Measurements from ENCODE around the gene TMPRSS12. TPM values are rescaled to one million over a fixed set of nuclear protein-coding genes. Genes with fewer than 3 reads are reported as not detected.
"Not testable (repeated sequence)": the region's sequence is repeated elsewhere in the genome, so short reads cannot be mapped to it uniquely, and the experiment has no call there.

Gene TMPRSS12
- total and polyA plus RNA-seq, 2 experiments from 2014 or later, result not detected

GRCh38 chr12:50887191-50887590, 44.5 kb downstream of the TMPRSS12 start:
- H3K27ac ChIP-seq, result no peak overlapping the region
- no peaks in the 10 kb centered on the region for H3K27me3 ChIP-seq (replicated peaks; ENCODE audit: insufficient read depth)
- H3K79me2 ChIP-seq (ENCODE audit: insufficient read depth), result no peaks in the 10 kb centered on the region
- WGBS, 2 experiments (ENCODE audit: low coverage in 1 of 2, low lambda C conversion rate in 2 of 2, missing lambda C conversion rate in 2 of 2), result 92 to 94% methylated on average over 3 of the region's 3 CpGs
- no peak overlapping the region for H3K9ac ChIP-seq
- peaks cover 5% of the 10 kb centered on the region for H3K9me3 ChIP-seq (ENCODE audit: low read depth)
- peak overlapping the region; percentile 8; the same call in 1 of the 2 replicates for H2AFZ ChIP-seq
- no peak overlapping the region for H3K4me3 ChIP-seq
- H3F3A ChIP-seq (ENCODE audit: insufficient read depth), result no peaks in the 10 kb centered on the region
- no peaks in the 10 kb centered on the region for H3K9me2 ChIP-seq (ENCODE audit: insufficient read depth)
- H3K36me3 ChIP-seq (ENCODE audit: low read depth), result no peaks in the 10 kb centered on the region
- in situ Hi-C loops (cut with MboI), result no loop called here
- no peak overlapping the region for H3K4me2 ChIP-seq (ENCODE audit: unreplicated experiment)
- DNase-seq, result no peak
- no peaks in the 10 kb centered on the region for H3K4me1 ChIP-seq (ENCODE audit: insufficient read depth)
- no peaks in the 10 kb centered on the region for H4K20me1 ChIP-seq (ENCODE audit: insufficient read depth)
- TF ChIP-seq EZH2phosphoT487 (IDR thresholded peaks at IDR 0.05; ENCODE audit: insufficient read depth, low read depth) (no peak), EZH2 (IDR thresholded peaks at IDR 0.05; ENCODE audit: insufficient read depth, poor library complexity, severe bottlenecking) (no peak)

DNA sequence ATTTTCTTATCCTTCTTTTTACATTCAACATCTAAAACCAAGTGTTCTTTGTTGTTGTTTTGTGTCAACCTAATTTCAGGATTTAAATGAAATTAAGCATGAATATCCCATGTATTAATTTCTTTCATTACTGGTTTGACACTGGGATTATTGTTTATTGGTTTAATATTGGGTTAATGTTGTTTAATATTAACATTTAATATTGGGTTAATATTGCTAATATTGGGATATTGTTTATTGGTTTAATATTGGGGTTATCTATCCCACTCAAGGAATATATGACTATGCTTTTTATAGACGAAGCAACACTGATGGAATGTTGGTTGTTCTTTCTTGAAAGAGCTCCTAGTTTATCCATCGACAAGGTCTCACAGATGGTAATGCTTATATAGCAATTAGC, 45.9 kb downstream of the TMPRSS12 start:
- in situ Hi-C loops (cut with MboI), result no loop called here
- Histone ChIP-seq H3K9ac (no peak overlapping the region), H3K79me2 (ENCODE audit: insufficient read depth) (no peaks in the 10 kb centered on the region), H3K27ac (no peak overlapping the region), H3K9me3 (ENCODE audit: low read depth) (no peaks in the 10 kb centered on the region), H3K4me1 (ENCODE audit: insufficient read depth) (no peaks in the 10 kb centered on the region), H3K9me2 (ENCODE audit: insufficient read depth) (no peaks in the 10 kb centered on the region), H3K27me3 (replicated peaks; ENCODE audit: insufficient read depth) (no peaks in the 10 kb centered on the region), H3K4me3 (no peak overlapping the region), H3F3A (ENCODE audit: insufficient read depth) (no peaks in the 10 kb centered on the region), H3K36me3 (ENCODE audit: low read depth) (no peaks in the 10 kb centered on the region), H4K20me1 (ENCODE audit: insufficient read depth) (no peaks in the 10 kb centered on the region), H2AFZ (no peak overlapping the region), H3K4me2 (ENCODE audit: unreplicated experiment) (no peak overlapping the region)
- TF ChIP-seq EZH2 (IDR thresholded peaks at IDR 0.05; ENCODE audit: insufficient read depth, poor library complexity, severe bottlenecking) (no peak), EZH2phosphoT487 (IDR thresholded peaks at IDR 0.05; ENCODE audit: insufficient read depth, low read depth) (no peak)
- DNase-seq, result no peak
- WGBS, 2 experiments (ENCODE audit: low coverage in 1 of 2, low lambda C conversion rate in 2 of 2, missing lambda C conversion rate in 2 of 2), result 10 to 16% methylated on average over 2 of the region's 2 CpGs

GRCh38 chr12:50894241-50894640, 51.5 kb downstream of the TMPRSS12 start:
- no peak for DNase-seq
- WGBS, 2 experiments (ENCODE audit: low coverage in 1 of 2, low lambda C conversion rate in 2 of 2, missing lambda C conversion rate in 2 of 2), result 8 to 9% methylated on average over 3 of the region's 3 CpGs
- Histone ChIP-seq H4K20me1 (ENCODE audit: insufficient read depth) (no peaks in the 10 kb centered on the region), H3K27me3 (replicated peaks; ENCODE audit: insufficient read depth) (no peaks in the 10 kb centered on the region), H3K4me1 (ENCODE audit: insufficient read depth) (no peaks in the 10 kb centered on the region), H3K79me2 (ENCODE audit: insufficient read depth) (no peaks in the 10 kb centered on the region), H2AFZ (no peak overlapping the region), H3K9me3 (ENCODE audit: low read depth) (no peaks in the 10 kb centered on the region), H3F3A (ENCODE audit: insufficient read depth) (no peaks in the 10 kb centered on the region), H3K9me2 (ENCODE audit: insufficient read depth) (no peaks in the 10 kb centered on the region), H3K4me3 (no peak overlapping the region), H3K27ac (no peak overlapping the region), H3K36me3 (ENCODE audit: low read depth) (no peaks in the 10 kb centered on the region), H3K9ac (no peak overlapping the region), H3K4me2 (ENCODE audit: unreplicated experiment) (no peak overlapping the region)
- TF ChIP-seq EZH2 (IDR thresholded peaks at IDR 0.05; ENCODE audit: insufficient read depth, poor library complexity, severe bottlenecking), result no peak
- TF ChIP-seq EZH2phosphoT487 (IDR thresholded peaks at IDR 0.05; ENCODE audit: insufficient read depth, low read depth), result no peak
- in situ Hi-C loops (cut with MboI), result no loop called here

- H2AFZ ChIP-seq, result no peak overlapping the region
- H3K79me2 ChIP-seq (ENCODE audit: insufficient read depth), result no peaks in the 10 kb centered on the region
- no peaks in the 10 kb centered on the region for H4K20me1 ChIP-seq (ENCODE audit: insufficient read depth)
- no peaks in the 10 kb centered on the region for H3K9me2 ChIP-seq (ENCODE audit: insufficient read depth)
- H3K36me3 ChIP-seq (ENCODE audit: low read depth), result no peaks in the 10 kb centered on the region
- H3F3A ChIP-seq (ENCODE audit: insufficient read depth), result no peaks in the 10 kb centered on the region
- no peak overlapping the region for H3K4me2 ChIP-seq (ENCODE audit: unreplicated experiment)
- H3K27me3 ChIP-seq (replicated peaks; ENCODE audit: insufficient read depth), result no peaks in the 10 kb centered on the region
- no peaks in the 10 kb centered on the region for H3K9me3 ChIP-seq (ENCODE audit: low read depth)
- no peak overlapping the region for H3K9ac ChIP-seq
- 29 to 39% methylated on average over 4 of the region's 4 CpGs for WGBS, 2 experiments (ENCODE audit: low coverage in 1 of 2, low lambda C conversion rate in 2 of 2, missing lambda C conversion rate in 2 of 2)
- no peak overlapping the region for H3K27ac ChIP-seq
- DNase-seq, result no peak
- no peak for TF ChIP-seq EZH2phosphoT487 (IDR thresholded peaks at IDR 0.05; ENCODE audit: insufficient read depth, low read depth)
- no peak for TF ChIP-seq EZH2 (IDR thresholded peaks at IDR 0.05; ENCODE audit: insufficient read depth, poor library complexity, severe bottlenecking)
- no peak overlapping the region for H3K4me3 ChIP-seq
- no peaks in the 10 kb centered on the region for H3K4me1 ChIP-seq (ENCODE audit: insufficient read depth)
- in situ Hi-C loops (cut with MboI), result no loop called here
Observed at GRCh38 chr12:50901685-50902113, 59.0 kb downstream of the TMPRSS12 start.

- H3K27ac ChIP-seq; H3K9me3 ChIP-seq (ENCODE audit: low read depth); H3F3A ChIP-seq (ENCODE audit: insufficient read depth); H2AFZ ChIP-seq; H3K4me3 ChIP-seq; H4K20me1 ChIP-seq (ENCODE audit: insufficient read depth); H3K9ac ChIP-seq; H3K36me3 ChIP-seq (ENCODE audit: low read depth); H3K79me2 ChIP-seq (ENCODE audit: insufficient read depth); DNase-seq; H3K9me2 ChIP-seq (ENCODE audit: insufficient read depth); H3K4me2 ChIP-seq (ENCODE audit: unreplicated experiment); H3K27me3 ChIP-seq (replicated peaks; ENCODE audit: insufficient read depth); in situ Hi-C loops (cut with MboI); H3K4me1 ChIP-seq (ENCODE audit: insufficient read depth): not testable (repeated sequence)
- WGBS, 2 experiments (ENCODE audit: low coverage in 1 of 2, low lambda C conversion rate in 2 of 2, missing lambda C conversion rate in 2 of 2), result 58 to 59% methylated on average over 5 of the region's 5 CpGs
Observed at GRCh38 chr12:50908479-50908878, 65.8 kb downstream of the TMPRSS12 start.

DNA sequence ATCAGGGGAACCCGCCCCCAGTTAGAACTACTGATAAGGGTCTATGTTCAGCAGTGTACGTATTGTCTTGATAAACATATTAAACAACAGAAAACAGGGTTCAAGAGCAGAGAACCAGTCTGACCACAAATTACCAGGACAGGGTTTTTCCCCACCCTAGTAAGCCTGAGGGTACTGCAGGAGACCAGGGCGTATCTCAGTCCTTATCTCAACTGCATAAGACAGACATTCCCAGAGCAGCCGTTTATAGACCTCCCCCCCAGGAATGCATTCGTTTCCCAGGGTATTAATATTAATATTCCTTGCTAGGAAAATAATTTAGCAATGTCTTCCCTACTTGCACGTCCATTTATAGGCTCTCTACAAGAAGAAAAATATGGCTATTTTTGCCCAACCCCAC, 69.6 kb downstream of the TMPRSS12 start:
- H3K36me3 ChIP-seq (ENCODE audit: low read depth); H3K27me3 ChIP-seq (replicated peaks; ENCODE audit: insufficient read depth); H2AFZ ChIP-seq; in situ Hi-C loops (cut with MboI); H3K9me2 ChIP-seq (ENCODE audit: insufficient read depth); H3K9ac ChIP-seq; H3K9me3 ChIP-seq (ENCODE audit: low read depth); H3K79me2 ChIP-seq (ENCODE audit: insufficient read depth); H3K4me3 ChIP-seq; DNase-seq; H3K27ac ChIP-seq; H3F3A ChIP-seq (ENCODE audit: insufficient read depth); H3K4me1 ChIP-seq (ENCODE audit: insufficient read depth); H4K20me1 ChIP-seq (ENCODE audit: insufficient read depth); H3K4me2 ChIP-seq (ENCODE audit: unreplicated experiment): not testable (repeated sequence)
- 45 to 55% methylated on average over 6 of the region's 6 CpGs for WGBS, 2 experiments (ENCODE audit: low coverage in 1 of 2, low lambda C conversion rate in 2 of 2, missing lambda C conversion rate in 2 of 2)

Measured in GM23248 (cell line).